Activated CD4-positive, alpha-beta T cell treated with anti-CD3 and anti-CD28 coated beads for 24 hours (primary cell): ENCODE results near the gene FOXM1.

ENCODE experiments used
- DNase-seq, 2 donors: peaks; one replicate each; pipeline ENCODE4 v3.0.0-alpha.2; 2020; ENCODE audit warnings: low read depth in 2 of 2

Gene FOXM1

GRCh38 chr12:2835691-2836403, 41.1 kb downstream of the FOXM1 start:
- no peak for DNase-seq

GRCh38 chr12:2834581-2835491, 42.1 kb downstream of the FOXM1 start, which contains the start of gene NRIP2:
Gene NRIP2, minus strand, starts transcription at chr12:2835035. Its CDS starts 52 bp downstream, at chr12:2834983.
- no peak for DNase-seq

- DNase-seq, result no peak
Measured at GRCh38 chr12:2833810-2834209, 43.2 kb downstream of the FOXM1 start.

- DNase-seq, result no peak
Measured at GRCh38 chr12:2833327-2833726, 43.6 kb downstream of the FOXM1 start.

- no peak for DNase-seq
Measured at GRCh38 chr12:2832550-2833127, 44.3 kb downstream of the FOXM1 start.

GRCh38 chr12:2829275-2829674, 47.7 kb downstream of the FOXM1 start:
- no peak for DNase-seq

- no peak for DNase-seq
Measured at GRCh38 chr12:2826721-2827515, 50.1 kb downstream of the FOXM1 start.

GRCh38 chr12:2826036-2826435, 50.9 kb downstream of the FOXM1 start:
- DNase-seq, result no peak

- no peak for DNase-seq
Measured at GRCh38 chr12:2825132-2825531, 51.8 kb downstream of the FOXM1 start.

- no peak for DNase-seq
Measured at GRCh38 chr12:2824541-2824940, 52.4 kb downstream of the FOXM1 start.

GRCh38 chr12:2823483-2823882, 53.5 kb downstream of the FOXM1 start:
- no peak for DNase-seq

GRCh38 chr12:2820432-2820831, 56.5 kb downstream of the FOXM1 start:
- no peak for DNase-seq

- DNase-seq, result no peak
Measured at GRCh38 chr12:2819810-2820209, 57.2 kb downstream of the FOXM1 start.

GRCh38 chr12:2813214-2814185, 63.5 kb downstream of the FOXM1 start:
- peak in 1 of 2 donors; percentile 34 for DNase-seq

- DNase-seq, result peak; percentile 94 to 95
Measured at GRCh38 chr12:2812290-2813213, 64.4 kb downstream of the FOXM1 start, which contains the start of gene ITFG2. Gene ITFG2, plus strand, starts transcription at chr12:2812668. Its CDS starts 93 bp downstream, at chr12:2812761.

GRCh38 chr12:2811801-2812200, 65.2 kb downstream of the FOXM1 start:
- no peak for DNase-seq
